Measurements from ENCODE around the gene MINK1.
"Not testable (repeated sequence)": the region's sequence is repeated elsewhere in the genome, so short reads cannot be mapped to it uniquely, and the experiment has no call there.

Gene MINK1

DNA sequence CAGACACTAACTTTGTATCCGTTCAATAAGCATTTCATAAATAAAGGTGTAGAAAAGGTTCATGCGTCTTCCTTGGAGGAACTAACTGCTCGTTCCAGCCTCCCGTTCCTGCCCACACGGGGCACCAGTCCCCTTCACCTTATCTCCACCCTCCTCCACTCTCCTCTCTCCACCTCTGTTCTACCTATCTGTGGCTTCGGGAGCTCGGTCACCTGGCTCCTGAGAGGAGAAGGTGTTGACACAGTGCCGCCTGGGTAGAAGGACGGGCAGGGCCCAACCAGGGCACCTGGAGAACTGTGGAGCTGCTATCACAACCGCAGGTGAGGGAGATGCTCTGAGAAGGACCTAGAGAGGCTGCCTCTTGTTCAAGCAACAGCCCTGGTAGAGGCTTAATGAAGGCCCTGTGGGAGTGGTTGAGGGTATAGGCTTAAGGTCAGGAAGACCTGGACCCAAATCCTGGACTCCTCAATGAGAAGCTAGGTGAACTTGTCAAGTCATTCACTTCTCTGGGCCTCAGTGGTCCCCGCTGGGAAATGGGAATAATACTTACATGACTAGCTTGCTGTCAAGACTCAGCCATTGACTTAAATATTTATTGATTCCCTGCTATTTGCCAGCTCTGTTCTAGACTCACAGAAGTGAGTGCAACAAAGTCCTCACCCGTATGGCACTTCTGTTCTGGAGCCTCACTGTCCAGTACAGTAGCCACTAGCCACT lies 9.6 kb upstream of the MINK1 start:
- Histone ChIP-seq H3K14ac (ENCODE audit: low read length) (no peak overlapping the region), H3K27ac (ENCODE audit: low read depth, low read length) (no peak overlapping the region), H3K27me3 (ENCODE audit: insufficient read depth, low read length) (no peaks in the 10 kb centered on the region), H2BK12ac (ENCODE audit: low read length) (no peak overlapping the region), H3K79me2 (ENCODE audit: control insufficient read depth, insufficient read depth, low read length, poor library complexity) (no peaks in the 10 kb centered on the region), H2AFZ (ENCODE audit: insufficient read depth, low read length, poor library complexity) (no peak overlapping the region), H3K4me3 (ENCODE audit: low read depth, low read length) (no peak overlapping the region), H3K9me3 (ENCODE audit: insufficient read depth, low read depth, low read length) (peaks cover 4% of the 10 kb centered on the region), H4K91ac (ENCODE audit: low read depth, low read length) (no peak overlapping the region), H3K9ac (ENCODE audit: low read length) (no peak overlapping the region), H3K4me1 (ENCODE audit: control insufficient read depth in 1 of 2, insufficient read depth in 2 of 2, low read length in 2 of 2) (peaks cover 0 to 4% of the 10 kb centered on the region in 2 experiments), H3K18ac (ENCODE audit: low read length) (no peak overlapping the region), H4K12ac (ENCODE audit: low read depth, low read length) (no peak overlapping the region), H2AK5ac (ENCODE audit: low read length) (no peak overlapping the region), H3K4ac (ENCODE audit: low read depth, low read length) (no peak overlapping the region), H2BK5ac (ENCODE audit: low read depth, low read length, poor library complexity) (no peak overlapping the region), H3K36me3 (ENCODE audit: control insufficient read depth in 1 of 2, insufficient read depth in 2 of 2, low read length in 2 of 2) (peaks cover 32 to 35% of the 10 kb centered on the region in 2 experiments), H4K8ac (ENCODE audit: low read depth, low read length) (no peak overlapping the region), H3K4me2 (ENCODE audit: low read length) (no peak overlapping the region), H2BK120ac (ENCODE audit: insufficient read depth, low read length, poor library complexity) (no peak overlapping the region), H3K79me1 (ENCODE audit: low read length) (no peaks in the 10 kb centered on the region), H3K23ac (ENCODE audit: low read length) (no peak overlapping the region)
- DNase-seq: no peak
- no CpG with 5 or more reads among the region's 12 CpGs for WGBS (ENCODE audit: extremely low coverage, insufficient coverage, insufficient read length)

DNA sequence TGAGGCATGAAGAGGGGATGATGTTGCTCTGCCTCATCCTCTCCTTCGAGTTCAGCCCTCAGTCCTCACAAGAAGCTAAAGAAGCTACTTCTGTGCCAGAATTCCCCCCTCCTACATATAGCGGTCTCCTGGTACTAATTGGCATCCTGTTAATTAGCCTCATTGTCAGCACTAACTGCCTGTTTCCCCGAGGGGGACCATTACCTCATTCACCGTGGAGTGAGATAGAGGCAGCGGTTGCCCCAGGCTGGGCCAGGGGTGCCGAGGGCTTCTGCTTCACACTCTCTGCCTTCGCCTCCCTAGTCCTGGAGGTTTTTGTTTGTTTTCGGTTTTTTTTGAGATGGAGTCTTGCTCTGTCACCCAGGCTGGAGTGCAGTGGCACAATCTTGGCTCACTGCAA lies 5.7 kb upstream of the MINK1 start:
- H4K91ac ChIP-seq (ENCODE audit: low read depth, low read length): no peak overlapping the region
- peaks cover 12 to 15% of the 10 kb centered on the region in 2 experiments for H3K36me3 ChIP-seq (ENCODE audit: control insufficient read depth in 1 of 2, insufficient read depth in 2 of 2, low read length in 2 of 2)
- H4K8ac ChIP-seq (ENCODE audit: low read depth, low read length): no peak overlapping the region
- no peak overlapping the region for H3K14ac ChIP-seq (ENCODE audit: low read length)
- no peaks in the 10 kb centered on the region for H3K4me1 ChIP-seq (ENCODE audit: control insufficient read depth in 1 of 2, insufficient read depth in 2 of 2, low read length in 2 of 2)
- no peak overlapping the region for H2BK12ac ChIP-seq (ENCODE audit: low read length)
- no peak overlapping the region for H3K4ac ChIP-seq (ENCODE audit: low read depth, low read length)
- H3K23ac ChIP-seq (ENCODE audit: low read length): no peak overlapping the region
- H3K18ac ChIP-seq (ENCODE audit: low read length): no peak overlapping the region
- no peak overlapping the region for H4K12ac ChIP-seq (ENCODE audit: low read depth, low read length)
- DNase-seq: no peak
- H3K27me3 ChIP-seq (ENCODE audit: insufficient read depth, low read length): no peaks in the 10 kb centered on the region
- no peak overlapping the region for H3K4me2 ChIP-seq (ENCODE audit: low read length)
- no peak overlapping the region for H2AFZ ChIP-seq (ENCODE audit: insufficient read depth, low read length, poor library complexity)
- no peaks in the 10 kb centered on the region for H3K79me2 ChIP-seq (ENCODE audit: control insufficient read depth, insufficient read depth, low read length, poor library complexity)
- H3K79me1 ChIP-seq (ENCODE audit: low read length): no peaks in the 10 kb centered on the region
- H2BK5ac ChIP-seq (ENCODE audit: low read depth, low read length, poor library complexity): no peak overlapping the region
- no peak overlapping the region for H3K9ac ChIP-seq (ENCODE audit: low read length)
- no CpG with 5 or more reads among the region's 8 CpGs for WGBS (ENCODE audit: extremely low coverage, insufficient coverage, insufficient read length)
- H3K9me3 ChIP-seq (ENCODE audit: insufficient read depth, low read depth, low read length): peaks cover 1% of the 10 kb centered on the region
- no peak overlapping the region for H2AK5ac ChIP-seq (ENCODE audit: low read length)
- H2BK120ac ChIP-seq (ENCODE audit: insufficient read depth, low read length, poor library complexity): no peak overlapping the region
- no peak overlapping the region for H3K4me3 ChIP-seq (ENCODE audit: low read depth, low read length)
- no peak overlapping the region for H3K27ac ChIP-seq (ENCODE audit: low read depth, low read length)

DNA sequence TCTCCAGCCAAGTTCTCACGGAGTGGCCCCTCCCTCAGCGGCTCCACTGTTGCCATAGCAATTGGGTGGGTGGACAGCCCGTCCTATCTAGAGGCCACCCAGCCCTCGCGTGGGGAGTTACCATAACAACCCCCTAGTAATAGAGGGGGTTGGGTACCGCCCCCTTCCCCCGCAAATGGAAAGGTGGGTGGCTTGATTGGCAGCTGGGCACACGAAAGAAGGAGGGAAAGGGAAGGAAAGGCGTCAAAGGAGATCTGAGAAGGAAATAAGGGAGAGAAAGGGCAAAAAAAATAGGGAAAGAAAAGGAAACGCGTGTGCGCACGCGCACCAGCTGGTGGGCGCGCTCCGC lies 337 bp upstream of the MINK1 start:
- not testable (repeated sequence) for H2AK5ac ChIP-seq (ENCODE audit: low read length); H3K14ac ChIP-seq (ENCODE audit: low read length); H2BK5ac ChIP-seq (ENCODE audit: low read depth, low read length, poor library complexity); H3K27me3 ChIP-seq (ENCODE audit: insufficient read depth, low read length); H3K4ac ChIP-seq (ENCODE audit: low read depth, low read length); H2BK120ac ChIP-seq (ENCODE audit: insufficient read depth, low read length, poor library complexity); H3K9ac ChIP-seq (ENCODE audit: low read length); H3K9me3 ChIP-seq (ENCODE audit: insufficient read depth, low read depth, low read length); DNase-seq; H2BK12ac ChIP-seq (ENCODE audit: low read length); H3K18ac ChIP-seq (ENCODE audit: low read length); H3K23ac ChIP-seq (ENCODE audit: low read length); H3K36me3 ChIP-seq (ENCODE audit: control insufficient read depth in 1 of 2, insufficient read depth in 2 of 2, low read length in 2 of 2)
- Histone ChIP-seq H3K4me3 (ENCODE audit: low read depth, low read length) (peak overlapping the region; percentile 46), H2AFZ (ENCODE audit: insufficient read depth, low read length, poor library complexity) (peak overlapping the region; percentile 60), H3K4me2 (ENCODE audit: low read length) (peak overlapping the region; percentile 98), H3K79me2 (ENCODE audit: control insufficient read depth, insufficient read depth, low read length, poor library complexity) (peaks cover 25% of the 10 kb centered on the region), H3K4me1 (ENCODE audit: control insufficient read depth in 1 of 2, insufficient read depth in 2 of 2, low read length in 2 of 2) (peaks cover 13 to 19% of the 10 kb centered on the region in 2 experiments), H3K27ac (ENCODE audit: low read depth, low read length) (peak overlapping the region; percentile 72), H4K8ac (ENCODE audit: low read depth, low read length) (peak overlapping the region; percentile 83), H4K12ac (ENCODE audit: low read depth, low read length) (peak overlapping the region; percentile 69), H4K91ac (ENCODE audit: low read depth, low read length) (peak overlapping the region; percentile 70), H3K79me1 (ENCODE audit: low read length) (peaks cover 11% of the 10 kb centered on the region)
- WGBS (ENCODE audit: extremely low coverage, insufficient coverage, insufficient read length): no CpG with 5 or more reads among the region's 17 CpGs

DNA sequence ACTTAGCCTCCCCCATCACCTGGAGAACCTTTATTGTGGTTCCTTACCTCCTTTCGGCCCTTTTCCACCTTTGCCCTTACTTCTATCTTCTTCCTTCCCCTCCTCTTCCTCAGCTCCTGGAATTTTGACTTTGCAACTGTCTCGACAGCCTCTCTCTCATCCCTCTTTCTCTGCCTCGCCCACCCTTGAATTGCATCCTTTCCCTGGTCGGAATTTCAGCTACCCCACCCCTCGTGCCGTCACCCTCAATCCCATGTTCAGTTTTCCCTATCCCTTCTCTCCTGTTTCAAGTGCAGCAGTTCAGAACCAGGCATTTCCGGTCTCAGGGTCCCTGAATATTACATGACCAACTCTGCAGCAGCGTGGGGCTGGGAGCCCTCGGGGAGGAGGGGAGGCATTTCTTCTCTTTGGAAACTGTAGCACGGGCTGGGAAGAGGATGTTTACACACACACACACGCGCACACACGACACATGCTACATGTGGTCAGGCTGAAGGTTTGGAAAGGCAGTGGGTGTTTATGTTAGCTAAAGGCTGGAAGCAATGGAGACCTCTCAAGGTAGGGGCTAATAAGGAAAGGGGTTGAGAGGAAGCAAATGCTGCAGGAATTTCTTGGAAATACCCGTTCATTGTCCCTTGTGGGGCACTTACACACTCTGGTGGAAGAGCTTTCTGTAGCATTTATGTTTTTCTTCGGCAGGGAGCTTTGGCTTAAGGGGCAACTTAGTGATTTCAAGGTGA lies 971 bp downstream of the MINK1 start:
- Histone ChIP-seq H3K27ac (ENCODE audit: low read depth, low read length) (peak overlapping the region; percentile 72), H2BK120ac (ENCODE audit: insufficient read depth, low read length, poor library complexity) (peak overlapping the region; percentile 96), H4K8ac (ENCODE audit: low read depth, low read length) (peak overlapping the region; percentile 90), H4K91ac (ENCODE audit: low read depth, low read length) (peak overlapping the region; percentile 97), H3K4me1 (ENCODE audit: control insufficient read depth in 1 of 2, insufficient read depth in 2 of 2, low read length in 2 of 2) (peaks cover 13 to 22% of the 10 kb centered on the region in 2 experiments), H3K4me3 (ENCODE audit: low read depth, low read length) (peak overlapping the region; percentile 98), H2AFZ (ENCODE audit: insufficient read depth, low read length, poor library complexity) (peak overlapping the region; percentile 3), H3K4me2 (ENCODE audit: low read length) (peak overlapping the region; percentile 98), H3K79me2 (ENCODE audit: control insufficient read depth, insufficient read depth, low read length, poor library complexity) (peaks cover 29% of the 10 kb centered on the region), H3K14ac (ENCODE audit: low read length) (peak overlapping the region; percentile 97), H4K12ac (ENCODE audit: low read depth, low read length) (peak overlapping the region; percentile 14), H3K9ac (ENCODE audit: low read length) (peak overlapping the region; percentile 38), H2AK5ac (ENCODE audit: low read length) (peak overlapping the region; percentile 95), H3K18ac (ENCODE audit: low read length) (peak overlapping the region; percentile 99), H3K79me1 (ENCODE audit: low read length) (peaks cover 11% of the 10 kb centered on the region), H3K4ac (ENCODE audit: low read depth, low read length) (peak overlapping the region; percentile 93), H3K9me3 (ENCODE audit: insufficient read depth, low read depth, low read length) (no peaks in the 10 kb centered on the region), H3K27me3 (ENCODE audit: insufficient read depth, low read length) (no peaks in the 10 kb centered on the region), H3K36me3 (ENCODE audit: control insufficient read depth in 1 of 2, insufficient read depth in 2 of 2, low read length in 2 of 2) (peaks cover 5 to 7% of the 10 kb centered on the region in 2 experiments), H2BK12ac (ENCODE audit: low read length) (no peak overlapping the region), H3K23ac (ENCODE audit: low read length) (no peak overlapping the region), H2BK5ac (ENCODE audit: low read depth, low read length, poor library complexity) (peak overlapping the region; percentile 91)
- WGBS (ENCODE audit: extremely low coverage, insufficient coverage, insufficient read length): no CpG with 5 or more reads among the region's 15 CpGs
- DNase-seq: peak in 1 of 2 donors; percentile 17

Measured in trophoblast cell (in vitro differentiated cells and primary cell).